HEK293 (cell line): ENCODE measurements around the gene ZNF483.

Source experiments
- ATF2 ChIP-seq: fragments of 450-650 bp; formaldehyde crosslinking; IDR thresholded peaks from 2 replicates; pipeline ENCODE4 v1.5.1; 2016; ENCODE audit warnings: missing biosample characterization, missing genetic modification characterization, low read depth
- HOXC10 ChIP-seq: sonication (generic); formaldehyde crosslinking; IDR thresholded peaks from 2 replicates; pipeline ENCODE4 v1.8.1; 2023; ENCODE audit warnings: mild to moderate bottlenecking, missing genetic modification reagents
- KLF1 ChIP-seq: fragments of 450-650 bp; formaldehyde crosslinking; IDR thresholded peaks from 2 replicates; pipeline ENCODE4 v1.5.1; 2016; ENCODE audit warnings: missing biosample characterization, missing genetic modification characterization
- KLF17 ChIP-seq: fragments of 450-650 bp; formaldehyde crosslinking; IDR thresholded peaks from 2 replicates; pipeline ENCODE4 v1.5.1; 2016; ENCODE audit warnings: missing biosample characterization, missing genetic modification characterization
- PRDM2 ChIP-seq: fragments of 450-650 bp; formaldehyde crosslinking; IDR thresholded peaks from 2 replicates; pipeline ENCODE4 v1.5.1; 2016; ENCODE audit warnings: missing biosample characterization, missing genetic modification characterization, borderline replicate concordance
- RBAK ChIP-seq: fragments of 450-650 bp; formaldehyde crosslinking; IDR thresholded peaks from 2 replicates; pipeline ENCODE4 v1.5.1; 2016; ENCODE audit warnings: missing biosample characterization, missing genetic modification characterization
- SCRT2 ChIP-seq: fragments of 450-650 bp; formaldehyde crosslinking; IDR thresholded peaks from 2 replicates; pipeline ENCODE4 v1.5.1; 2016; ENCODE audit warnings: missing biosample characterization, missing genetic modification characterization
- SP2 ChIP-seq: fragments of 450-650 bp; formaldehyde crosslinking; IDR thresholded peaks from 2 replicates; pipeline ENCODE4 v1.5.1; 2016; ENCODE audit warnings: missing biosample characterization, missing genetic modification characterization
- TRIM28 ChIP-seq: IDR thresholded peaks from 2 replicates; pipeline ENCODE4 v1.6.1; 2011; ENCODE audit warnings: low read length, control low read depth, borderline replicate concordance
- ZBTB21 ChIP-seq: fragments of 450-650 bp; formaldehyde crosslinking; IDR thresholded peaks from 2 replicates; pipeline ENCODE4 v1.5.1; 2017; ENCODE audit warnings: missing biosample characterization, missing genetic modification characterization
- ZNF169 ChIP-seq: fragments of 450-650 bp; formaldehyde crosslinking; IDR thresholded peaks from 2 replicates; pipeline ENCODE4 v1.5.1; 2016; ENCODE audit warnings: missing biosample characterization, missing genetic modification characterization
- ZNF175 ChIP-seq: fragments of 450-650 bp; formaldehyde crosslinking; IDR thresholded peaks from 2 replicates; pipeline ENCODE4 v1.5.1; 2016; ENCODE audit warnings: missing biosample characterization, missing genetic modification characterization
- ZNF184 ChIP-seq: fragments of 450-650 bp; IDR thresholded peaks from 2 replicates; pipeline ENCODE4 v1.5.1; 2018; ENCODE audit warnings: missing biosample characterization, mild to moderate bottlenecking, missing genetic modification characterization
- ZNF266 ChIP-seq: fragments of 450-650 bp; formaldehyde crosslinking; IDR thresholded peaks from 2 replicates; pipeline ENCODE4 v1.5.1; 2016; ENCODE audit warnings: missing biosample characterization, missing genetic modification characterization, low read depth
- ZNF518A ChIP-seq: fragments of 450-650 bp; formaldehyde crosslinking; conservative IDR thresholded peaks from 2 replicates; pipeline ENCODE4 v1.5.1; 2016; ENCODE audit warnings: low read depth, missing biosample characterization, missing genetic modification characterization
- ZNF623 ChIP-seq: fragments of 450-650 bp; formaldehyde crosslinking; IDR thresholded peaks from 2 replicates; pipeline ENCODE4 v1.5.1; 2016; ENCODE audit warnings: missing biosample characterization, missing genetic modification characterization
- ZNF626 ChIP-seq: fragments of 450-650 bp; sonication (Bioruptor Pico); formaldehyde crosslinking; IDR thresholded peaks from 2 replicates; pipeline ENCODE4 v1.5.1; 2018; ENCODE audit warnings: missing biosample characterization, missing genetic modification characterization, inconsistent platforms
- ZNF707 ChIP-seq: fragments of 450-650 bp; formaldehyde crosslinking; IDR thresholded peaks from 2 replicates; pipeline ENCODE4 v1.5.1; 2016; ENCODE audit warnings: missing biosample characterization, missing genetic modification characterization
- TF ChIP-seq, protein P1 (sequence below): fragments of 450-650 bp; formaldehyde crosslinking; IDR thresholded peaks from 2 replicates; pipeline ENCODE4 v1.5.1; 2017; ENCODE audit warnings: missing biosample characterization, missing genetic modification characterization
- TF ChIP-seq, protein P2 (sequence below): fragments of 450-650 bp; formaldehyde crosslinking; optimal IDR thresholded peaks from 2 replicates; pipeline ENCODE3; 2016; ENCODE audit warnings: missing biosample characterization, mild to moderate bottlenecking, missing genetic modification characterization
- TF ChIP-seq, protein P3 (sequence below): fragments of 450-650 bp; formaldehyde crosslinking; IDR thresholded peaks from 2 replicates; pipeline ENCODE4 v1.5.1; 2016; ENCODE audit warnings: missing biosample characterization, missing genetic modification characterization

Gene ZNF483

DNA sequence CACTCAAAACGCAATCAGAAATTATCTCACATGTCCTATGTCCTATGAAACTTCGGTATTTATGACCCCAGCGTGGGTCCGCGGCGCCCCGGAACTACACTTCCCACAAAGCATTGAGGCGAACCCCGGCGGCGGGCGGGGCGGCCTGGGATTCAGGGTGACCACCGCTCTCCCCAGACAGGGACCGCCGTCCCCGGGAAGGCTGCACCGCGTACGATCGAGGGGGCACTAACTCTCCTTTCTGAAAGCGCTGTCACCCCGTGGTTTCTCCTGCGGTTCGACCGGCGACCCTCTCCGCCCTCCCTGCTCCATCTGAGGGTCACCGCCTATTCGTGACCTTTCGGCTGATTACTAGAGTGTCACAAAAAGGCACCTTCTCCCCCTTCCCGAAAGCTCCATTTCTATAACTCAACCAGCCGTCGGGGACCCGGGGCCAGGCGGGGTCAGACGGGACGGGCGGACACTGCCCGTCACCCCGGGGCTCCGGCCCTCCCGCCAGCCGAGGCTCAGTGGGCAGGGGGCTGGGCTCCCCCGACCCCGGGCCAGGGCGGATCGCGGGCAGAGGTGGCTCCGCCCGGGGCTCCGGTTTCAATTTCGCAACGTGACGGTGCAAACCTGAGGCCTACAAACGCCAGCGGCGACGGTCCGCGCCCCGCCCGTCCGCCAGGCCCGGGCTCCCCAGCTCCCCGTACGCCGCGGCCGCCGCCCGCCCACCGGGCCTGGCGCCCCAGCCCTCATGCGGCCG, 42.1 kb upstream of the ZNF483 start (continued):
- TF ChIP-seq ZNF518A (no peak), ZBTB21 (tag by site-specific recombination) (no peak), RBAK (tag by site-specific recombination) (no peak), KLF17 (tag by site-specific recombination) (no peak), TRIM28 (no peak), ZNF169 (tag by site-specific recombination) (no peak), ZNF707 (tag by site-specific recombination) (no peak), SP2 (tag by site-specific recombination) (no peak), HOXC10 (CRISPR knock-in tag) (no peak), ZNF626 (no peak), ATF2 (tag by site-specific recombination) (no peak), SCRT2 (tag by site-specific recombination) (no peak), ZNF184 (tag by site-specific recombination) (no peak), PRDM2 (no peak), ZNF623 (tag by site-specific recombination) (no peak), ZNF175 (no peak), ZNF266 (no peak), KLF1 (tag by site-specific recombination) (0 out of 2 replicates have a peak, but pooled peaks have one; percentile 18)
- TF ChIP-seq, protein P1, sequence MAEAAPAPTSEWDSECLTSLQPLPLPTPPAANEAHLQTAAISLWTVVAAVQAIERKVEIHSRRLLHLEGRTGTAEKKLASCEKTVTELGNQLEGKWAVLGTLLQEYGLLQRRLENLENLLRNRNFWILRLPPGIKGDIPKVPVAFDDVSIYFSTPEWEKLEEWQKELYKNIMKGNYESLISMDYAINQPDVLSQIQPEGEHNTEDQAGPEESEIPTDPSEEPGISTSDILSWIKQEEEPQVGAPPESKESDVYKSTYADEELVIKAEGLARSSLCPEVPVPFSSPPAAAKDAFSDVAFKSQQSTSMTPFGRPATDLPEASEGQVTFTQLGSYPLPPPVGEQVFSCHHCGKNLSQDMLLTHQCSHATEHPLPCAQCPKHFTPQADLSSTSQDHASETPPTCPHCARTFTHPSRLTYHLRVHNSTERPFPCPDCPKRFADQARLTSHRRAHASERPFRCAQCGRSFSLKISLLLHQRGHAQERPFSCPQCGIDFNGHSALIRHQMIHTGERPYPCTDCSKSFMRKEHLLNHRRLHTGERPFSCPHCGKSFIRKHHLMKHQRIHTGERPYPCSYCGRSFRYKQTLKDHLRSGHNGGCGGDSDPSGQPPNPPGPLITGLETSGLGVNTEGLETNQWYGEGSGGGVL = peak; percentile 51
- TF ChIP-seq, protein P2, sequence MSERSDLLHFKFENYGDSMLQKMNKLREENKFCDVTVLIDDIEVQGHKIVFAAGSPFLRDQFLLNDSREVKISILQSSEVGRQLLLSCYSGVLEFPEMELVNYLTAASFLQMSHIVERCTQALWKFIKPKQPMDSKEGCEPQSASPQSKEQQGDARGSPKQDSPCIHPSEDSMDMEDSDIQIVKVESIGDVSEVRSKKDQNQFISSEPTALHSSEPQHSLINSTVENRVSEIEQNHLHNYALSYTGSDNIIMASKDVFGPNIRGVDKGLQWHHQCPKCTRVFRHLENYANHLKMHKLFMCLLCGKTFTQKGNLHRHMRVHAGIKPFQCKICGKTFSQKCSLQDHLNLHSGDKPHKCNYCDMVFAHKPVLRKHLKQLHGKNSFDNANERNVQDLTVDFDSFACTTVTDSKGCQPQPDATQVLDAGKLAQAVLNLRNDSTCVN (tag by site-specific recombination) = peak; percentile 52
- TF ChIP-seq, protein P3, sequence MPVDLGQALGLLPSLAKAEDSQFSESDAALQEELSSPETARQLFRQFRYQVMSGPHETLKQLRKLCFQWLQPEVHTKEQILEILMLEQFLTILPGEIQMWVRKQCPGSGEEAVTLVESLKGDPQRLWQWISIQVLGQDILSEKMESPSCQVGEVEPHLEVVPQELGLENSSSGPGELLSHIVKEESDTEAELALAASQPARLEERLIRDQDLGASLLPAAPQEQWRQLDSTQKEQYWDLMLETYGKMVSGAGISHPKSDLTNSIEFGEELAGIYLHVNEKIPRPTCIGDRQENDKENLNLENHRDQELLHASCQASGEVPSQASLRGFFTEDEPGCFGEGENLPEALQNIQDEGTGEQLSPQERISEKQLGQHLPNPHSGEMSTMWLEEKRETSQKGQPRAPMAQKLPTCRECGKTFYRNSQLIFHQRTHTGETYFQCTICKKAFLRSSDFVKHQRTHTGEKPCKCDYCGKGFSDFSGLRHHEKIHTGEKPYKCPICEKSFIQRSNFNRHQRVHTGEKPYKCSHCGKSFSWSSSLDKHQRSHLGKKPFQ = no peak
